Trophoblast cell (in vitro differentiated cells and primary cell): ENCODE results near the gene E4F1.

ENCODE experiments used
- DNase-seq, 2 donors: peaks; one replicate each; pipeline ENCODE4 v3.0.0-alpha.2; 2016
- H2AFZ ChIP-seq: 2 replicates; pipeline ENCODE4 v1.6.1; 2013; ENCODE audit warnings: low read length, moderate library complexity, mild to moderate bottlenecking; ENCODE audit not compliant: insufficient read depth, poor library complexity
- H2AK5ac ChIP-seq: 2 replicates; pipeline ENCODE4 v1.6.1; 2013; ENCODE audit warnings: mild to moderate bottlenecking, low read length
- H2BK120ac ChIP-seq: 2 replicates; pipeline ENCODE4 v1.6.1; 2013; ENCODE audit warnings: low read length, mild to moderate bottlenecking, moderate library complexity; ENCODE audit not compliant: insufficient read depth, poor library complexity
- H2BK12ac ChIP-seq: 2 replicates; pipeline ENCODE4 v1.6.1; 2013; ENCODE audit warnings: mild to moderate bottlenecking, low read length, moderate library complexity
- H2BK5ac ChIP-seq: 2 replicates; pipeline ENCODE4 v1.6.1; 2013; ENCODE audit warnings: low read length, low read depth, moderate library complexity, mild to moderate bottlenecking; ENCODE audit not compliant: poor library complexity
- H3K14ac ChIP-seq: 2 replicates; pipeline ENCODE4 v1.6.1; 2013; ENCODE audit warnings: mild to moderate bottlenecking, low read length
- H3K18ac ChIP-seq: 2 replicates; pipeline ENCODE4 v1.6.1; 2013; ENCODE audit warnings: mild to moderate bottlenecking, low read length
- H3K23ac ChIP-seq: 2 replicates; pipeline ENCODE4 v1.6.1; 2013; ENCODE audit warnings: low read length
- H3K27ac ChIP-seq: 2 replicates; pipeline ENCODE4 v1.5.1; 2013; ENCODE audit warnings: low read depth, mild to moderate bottlenecking, inconsistent platforms, low read length, moderate library complexity
- H3K27me3 ChIP-seq: 2 replicates; pipeline ENCODE4 v1.6.1; 2013; ENCODE audit warnings: inconsistent platforms, mild to moderate bottlenecking, low read length, moderate library complexity; ENCODE audit not compliant: insufficient read depth
- H3K36me3 ChIP-seq, 2 experiments: 1 replicate in 1 of 2; 2 replicates in 1 of 2; pipeline ENCODE4 v1.6.1; 2013; ENCODE audit warnings: low read length in 2 of 2, mild to moderate bottlenecking in 2 of 2, moderate library complexity in 1 of 2; ENCODE audit not compliant: insufficient read depth in 2 of 2, control insufficient read depth in 1 of 2
- H3K4ac ChIP-seq: 2 replicates; pipeline ENCODE4 v1.6.1; 2013; ENCODE audit warnings: low read depth, mild to moderate bottlenecking, low read length, moderate library complexity
- H3K4me1 ChIP-seq, 2 experiments: 1 replicate in 1 of 2; 2 replicates in 1 of 2; pipeline ENCODE4 v1.6.1; 2013; ENCODE audit warnings: low read length in 2 of 2, mild to moderate bottlenecking in 2 of 2, moderate library complexity in 1 of 2; ENCODE audit not compliant: insufficient read depth in 2 of 2, control insufficient read depth in 1 of 2
- H3K4me2 ChIP-seq: 2 replicates; pipeline ENCODE4 v1.6.1; 2013; ENCODE audit warnings: inconsistent platforms, mild to moderate bottlenecking, low read length, moderate library complexity
- H3K4me3 ChIP-seq: 2 replicates; pipeline ENCODE4 v1.5.1; 2013; ENCODE audit warnings: mild to moderate bottlenecking, low read depth, low read length, inconsistent platforms
- H3K79me1 ChIP-seq: one replicate; pipeline ENCODE4 v1.6.1; 2013; ENCODE audit warnings: low read length
- H3K79me2 ChIP-seq: 2 replicates; pipeline ENCODE4 v1.6.1; 2013; ENCODE audit warnings: low read length, mild to moderate bottlenecking; ENCODE audit not compliant: control insufficient read depth, insufficient read depth, poor library complexity
- H3K9ac ChIP-seq: 2 replicates; pipeline ENCODE4 v1.6.1; 2013; ENCODE audit warnings: mild to moderate bottlenecking, low read length
- H3K9me3 ChIP-seq: 2 replicates; pipeline ENCODE4 v1.6.1; 2013; ENCODE audit warnings: low read depth, mild to moderate bottlenecking, control low read depth, inconsistent platforms, low read length; ENCODE audit not compliant: insufficient read depth
- H4K12ac ChIP-seq: 2 replicates; pipeline ENCODE4 v1.6.1; 2013; ENCODE audit warnings: low read depth, mild to moderate bottlenecking, low read length, moderate library complexity
- H4K8ac ChIP-seq: 2 replicates; pipeline ENCODE4 v1.6.1; 2013; ENCODE audit warnings: low read depth, mild to moderate bottlenecking, low read length, moderate library complexity
- H4K91ac ChIP-seq: one replicate; pipeline ENCODE4 v1.6.1; 2013; ENCODE audit warnings: low read depth, mild to moderate bottlenecking, low read length, moderate library complexity
- WGBS: extraction: QIAGEN DNeasy Blood & Tissue Kit; methylation state at CpG from one replicate; pipeline ENCODE4 v1.1.7; 2013; ENCODE audit warnings: missing lambda C conversion rate; ENCODE audit not compliant: insufficient read length, insufficient coverage; ENCODE audit errors: extremely low coverage; 5-methylcytosine and 5-hydroxymethylcytosine counted together

Gene E4F1

GRCh38 chr16:2179107-2179501 lies 44.3 kb upstream of the E4F1 start:
- H3K27ac ChIP-seq, result no peak overlapping the region
- no peak overlapping the region for H3K4me2 ChIP-seq
- H2BK5ac ChIP-seq, result no peak overlapping the region
- H3K4me1 ChIP-seq, result no peaks in the 10 kb centered on the region
- no peak overlapping the region for H3K18ac ChIP-seq
- WGBS, result no CpG with 5 or more reads among the region's 50 CpGs
- no peak for DNase-seq
- no peak overlapping the region for H2BK120ac ChIP-seq
- H3K4me3 ChIP-seq, result no peak overlapping the region
- peaks cover 35 to 36% of the 10 kb centered on the region in 2 experiments for H3K36me3 ChIP-seq
- no peak overlapping the region for H4K12ac ChIP-seq
- no peak overlapping the region for H3K23ac ChIP-seq
- no peak overlapping the region for H2BK12ac ChIP-seq
- H2AK5ac ChIP-seq, result no peak overlapping the region
- peaks cover 6% of the 10 kb centered on the region for H3K9me3 ChIP-seq
- H3K14ac ChIP-seq, result no peak overlapping the region
- no peak overlapping the region for H4K91ac ChIP-seq
- H2AFZ ChIP-seq, result no peak overlapping the region
- H4K8ac ChIP-seq, result no peak overlapping the region
- no peaks in the 10 kb centered on the region for H3K27me3 ChIP-seq
- no peaks in the 10 kb centered on the region for H3K79me2 ChIP-seq
- H3K79me1 ChIP-seq, result no peaks in the 10 kb centered on the region
- H3K4ac ChIP-seq, result no peak overlapping the region
- H3K9ac ChIP-seq, result no peak overlapping the region

DNA sequence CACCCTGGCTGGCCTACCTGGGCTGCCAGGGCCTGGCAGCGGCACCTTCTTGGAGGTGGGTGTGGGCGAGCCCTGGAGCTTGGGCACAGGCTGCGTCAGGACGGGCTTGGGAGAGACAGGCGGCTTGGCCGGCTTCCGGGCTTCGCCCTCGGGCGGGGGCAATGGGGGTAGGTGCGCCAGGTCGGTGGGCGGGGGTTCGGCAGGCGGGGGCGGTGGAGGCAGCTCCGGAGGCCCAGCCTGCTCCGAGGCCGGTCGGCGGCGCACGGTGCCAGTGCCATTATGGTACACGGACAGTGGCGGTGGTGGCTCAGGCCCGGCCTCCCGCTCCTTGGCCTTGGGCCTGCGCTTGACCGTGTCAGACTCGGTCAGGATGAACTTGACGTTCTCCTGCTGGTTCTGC lies 43.8 kb upstream of the E4F1 start:
- Histone ChIP-seq H2AK5ac (no peak overlapping the region), H3K4me3 (no peak overlapping the region), H3K14ac (no peak overlapping the region), H3K4me1 (no peaks in the 10 kb centered on the region), H3K79me1 (no peaks in the 10 kb centered on the region), H3K23ac (no peak overlapping the region), H3K18ac (no peak overlapping the region), H3K36me3 (peaks cover 30 to 32% of the 10 kb centered on the region in 2 experiments), H3K9ac (no peak overlapping the region), H2BK12ac (no peak overlapping the region), H2AFZ (no peak overlapping the region), H3K4ac (no peak overlapping the region), H2BK120ac (no peak overlapping the region), H3K27ac (no peak overlapping the region), H3K27me3 (no peaks in the 10 kb centered on the region), H3K79me2 (no peaks in the 10 kb centered on the region), H3K4me2 (no peak overlapping the region), H4K91ac (no peak overlapping the region), H3K9me3 (peaks cover 6% of the 10 kb centered on the region), H2BK5ac (no peak overlapping the region), H4K8ac (no peak overlapping the region), H4K12ac (no peak overlapping the region)
- no CpG with 5 or more reads among the region's 31 CpGs for WGBS
- DNase-seq, result peak; percentile 31 to 63

DNA sequence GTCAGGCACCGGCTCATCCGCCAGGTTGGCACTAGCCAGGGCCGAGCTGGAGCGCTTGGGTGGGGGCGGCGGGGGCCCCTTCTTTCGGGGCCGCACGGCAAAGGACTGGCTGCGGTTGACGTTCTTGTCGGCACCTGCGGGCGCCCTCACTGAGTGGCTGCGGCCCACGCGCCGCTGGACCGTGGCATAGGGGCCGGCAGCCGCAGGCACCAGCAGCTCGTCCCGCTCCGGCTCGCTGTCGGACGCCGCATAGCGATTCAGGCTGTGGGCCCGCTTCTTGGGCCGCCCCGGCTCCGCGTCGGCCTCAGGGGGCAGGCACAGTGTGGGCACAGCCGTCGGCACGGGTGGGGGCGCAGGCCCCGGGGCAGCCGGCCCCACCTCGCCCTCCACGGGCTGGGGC lies 42.9 kb upstream of the E4F1 start:
- H3K27ac ChIP-seq, result no peak overlapping the region
- no peak overlapping the region for H3K9ac ChIP-seq
- no peak overlapping the region for H2AFZ ChIP-seq
- no peak overlapping the region for H4K8ac ChIP-seq
- no peaks in the 10 kb centered on the region for H3K79me2 ChIP-seq
- no peaks in the 10 kb centered on the region for H3K4me1 ChIP-seq
- H3K27me3 ChIP-seq, result no peaks in the 10 kb centered on the region
- H3K23ac ChIP-seq, result no peak overlapping the region
- no peak overlapping the region for H2AK5ac ChIP-seq
- peak; percentile 95 to 97 for DNase-seq
- no peak overlapping the region for H2BK12ac ChIP-seq
- H2BK5ac ChIP-seq, result no peak overlapping the region
- no peak overlapping the region for H2BK120ac ChIP-seq
- H3K18ac ChIP-seq, result no peak overlapping the region
- H3K4me3 ChIP-seq, result no peak overlapping the region
- no peak overlapping the region for H3K14ac ChIP-seq
- H4K91ac ChIP-seq, result no peak overlapping the region
- H3K36me3 ChIP-seq, result peaks cover 21 to 23% of the 10 kb centered on the region in 2 experiments
- H3K4me2 ChIP-seq, result no peak overlapping the region
- H3K79me1 ChIP-seq, result no peaks in the 10 kb centered on the region
- peaks cover 6% of the 10 kb centered on the region for H3K9me3 ChIP-seq
- no CpG with 5 or more reads among the region's 43 CpGs for WGBS
- H4K12ac ChIP-seq, result no peak overlapping the region
- H3K4ac ChIP-seq, result no peak overlapping the region

- H3K27me3 ChIP-seq, result no peaks in the 10 kb centered on the region
- no peak overlapping the region for H4K12ac ChIP-seq
- H4K91ac ChIP-seq, result no peak overlapping the region
- no peaks in the 10 kb centered on the region for H3K79me1 ChIP-seq
- H3K4me1 ChIP-seq, result no peaks in the 10 kb centered on the region
- WGBS, result no CpG with 5 or more reads among the region's 46 CpGs
- no peak overlapping the region for H2BK5ac ChIP-seq
- peaks cover 14 to 15% of the 10 kb centered on the region in 2 experiments for H3K36me3 ChIP-seq
- H2BK120ac ChIP-seq, result no peak overlapping the region
- H3K9me3 ChIP-seq, result peaks cover 6% of the 10 kb centered on the region
- H2AFZ ChIP-seq, result no peak overlapping the region
- H3K4me3 ChIP-seq, result no peak overlapping the region
- no peak overlapping the region for H3K18ac ChIP-seq
- H4K8ac ChIP-seq, result no peak overlapping the region
- H3K79me2 ChIP-seq, result no peaks in the 10 kb centered on the region
- DNase-seq, result peak in 1 of 2 donors; percentile 27
- no peak overlapping the region for H3K23ac ChIP-seq
- H3K14ac ChIP-seq, result no peak overlapping the region
- H3K27ac ChIP-seq, result no peak overlapping the region
- H3K4ac ChIP-seq, result no peak overlapping the region
- no peak overlapping the region for H3K4me2 ChIP-seq
- H3K9ac ChIP-seq, result no peak overlapping the region
- H2AK5ac ChIP-seq, result no peak overlapping the region
- H2BK12ac ChIP-seq, result no peak overlapping the region
Measured at GRCh38 chr16:2180962-2181923, 42.1 kb upstream of the E4F1 start.
